GM12892 (cell line): ENCODE results near the gene AP4M1.

Source experiments
- POLR2A ChIP-seq: IDR thresholded peaks from 2 replicates; pipeline ENCODE4 v1.6.1; 2011; ENCODE audit warnings: low read depth, low read length, control low read depth
- POLR2AphosphoS5 ChIP-seq: IDR thresholded peaks from 2 replicates; pipeline ENCODE4 v1.6.1; 2011; ENCODE audit warnings: low read depth, low read length, control low read depth

GRCh38 chr7:100107125-100107737 is 5.8 kb downstream of the AP4M1 start:
- TF ChIP-seq POLR2A (no peak), POLR2AphosphoS5 (no peak)
